ENCODE results near the gene ANKFY1.
"Not testable (repeated sequence)": the region's sequence is repeated elsewhere in the genome, so short reads cannot be mapped to it uniquely, and the experiment has no call there.

Gene ANKFY1

DNA sequence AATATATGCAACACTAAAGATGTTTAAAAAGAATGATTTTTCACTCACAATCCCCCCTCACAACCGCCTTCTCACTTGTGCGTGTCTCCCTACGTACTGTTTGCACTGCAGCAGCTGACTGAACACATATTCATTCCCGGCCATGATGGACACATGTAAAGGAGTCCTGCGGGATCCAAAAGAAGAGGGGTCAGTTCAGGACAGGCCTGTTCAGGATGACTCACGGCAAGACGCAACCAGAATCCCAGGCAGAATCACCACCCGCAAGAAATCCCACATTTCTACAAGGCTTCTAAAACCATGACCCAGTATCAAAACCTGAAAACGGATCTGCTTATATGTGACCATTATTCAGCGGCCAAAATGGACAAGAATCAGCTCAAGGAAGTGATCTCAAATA lies 68.5 kb downstream of the ANKFY1 start:
- DNase-seq, result peak; percentile 52 to 73
- Histone ChIP-seq H3K79me2 (ENCODE audit: control insufficient read depth, insufficient read depth, low read length, poor library complexity) (no peaks in the 10 kb centered on the region), H3K23ac (ENCODE audit: low read length) (no peak overlapping the region), H3K14ac (ENCODE audit: low read length) (no peak overlapping the region), H2BK12ac (ENCODE audit: low read length) (no peak overlapping the region), H2BK5ac (ENCODE audit: low read depth, low read length, poor library complexity) (no peak overlapping the region), H2AFZ (ENCODE audit: insufficient read depth, low read length, poor library complexity) (no peak overlapping the region), H3K36me3 (ENCODE audit: control insufficient read depth in 1 of 2, insufficient read depth in 2 of 2, low read length in 2 of 2) (peaks cover 28 to 31% of the 10 kb centered on the region in 2 experiments), H3K9me3 (ENCODE audit: insufficient read depth, low read depth, low read length) (no peaks in the 10 kb centered on the region), H3K4me1 (ENCODE audit: control insufficient read depth in 1 of 2, insufficient read depth in 2 of 2, low read length in 2 of 2) (no peaks in the 10 kb centered on the region), H4K8ac (ENCODE audit: low read depth, low read length) (no peak overlapping the region), H4K12ac (ENCODE audit: low read depth, low read length) (no peak overlapping the region), H4K91ac (ENCODE audit: low read depth, low read length) (no peak overlapping the region), H3K9ac (ENCODE audit: low read length) (no peak overlapping the region), H3K4me2 (ENCODE audit: low read length) (no peak overlapping the region), H3K4me3 (ENCODE audit: low read depth, low read length) (no peak overlapping the region), H3K18ac (ENCODE audit: low read length) (no peak overlapping the region), H3K27me3 (ENCODE audit: insufficient read depth, low read length) (no peaks in the 10 kb centered on the region), H2BK120ac (ENCODE audit: insufficient read depth, low read length, poor library complexity) (no peak overlapping the region), H2AK5ac (ENCODE audit: low read length) (no peak overlapping the region), H3K79me1 (ENCODE audit: low read length) (no peaks in the 10 kb centered on the region), H3K27ac (ENCODE audit: low read depth, low read length) (no peak overlapping the region), H3K4ac (ENCODE audit: low read depth, low read length) (no peak overlapping the region)
- WGBS (ENCODE audit: extremely low coverage, insufficient coverage, insufficient read length), result no CpG with 5 or more reads among the region's 10 CpGs

DNA sequence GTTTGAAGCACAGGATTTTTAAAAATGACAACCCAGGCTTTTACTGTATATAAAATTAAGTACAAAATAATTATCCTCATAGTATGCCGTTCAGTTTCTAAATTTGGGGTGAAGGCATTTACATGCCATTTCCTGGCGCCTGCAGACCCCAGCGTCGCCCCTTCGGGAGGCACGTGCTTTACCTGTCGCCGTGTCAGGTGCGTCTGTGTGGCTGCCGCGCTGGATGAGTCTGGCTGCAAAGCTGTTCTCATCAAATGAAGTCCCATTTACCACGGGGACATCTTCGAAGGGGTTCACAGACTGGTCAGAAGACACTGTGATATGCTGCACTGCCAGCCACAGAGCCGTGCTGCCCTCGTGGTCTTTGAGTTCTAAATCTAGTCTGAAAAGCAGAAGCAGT lies 69.0 kb downstream of the ANKFY1 start:
- no peak overlapping the region for H3K14ac ChIP-seq (ENCODE audit: low read length)
- no CpG with 5 or more reads among the region's 15 CpGs for WGBS (ENCODE audit: extremely low coverage, insufficient coverage, insufficient read length)
- H4K8ac ChIP-seq (ENCODE audit: low read depth, low read length), result no peak overlapping the region
- no peak overlapping the region for H2BK12ac ChIP-seq (ENCODE audit: low read length)
- no peaks in the 10 kb centered on the region for H3K4me1 ChIP-seq (ENCODE audit: control insufficient read depth in 1 of 2, insufficient read depth in 2 of 2, low read length in 2 of 2)
- H3K18ac ChIP-seq (ENCODE audit: low read length), result no peak overlapping the region
- no peak overlapping the region for H3K27ac ChIP-seq (ENCODE audit: low read depth, low read length)
- no peak overlapping the region for H4K12ac ChIP-seq (ENCODE audit: low read depth, low read length)
- no peak overlapping the region for H3K4ac ChIP-seq (ENCODE audit: low read depth, low read length)
- peaks cover 31 to 32% of the 10 kb centered on the region in 2 experiments for H3K36me3 ChIP-seq (ENCODE audit: control insufficient read depth in 1 of 2, insufficient read depth in 2 of 2, low read length in 2 of 2)
- no peaks in the 10 kb centered on the region for H3K79me1 ChIP-seq (ENCODE audit: low read length)
- no peak overlapping the region for H4K91ac ChIP-seq (ENCODE audit: low read depth, low read length)
- H3K79me2 ChIP-seq (ENCODE audit: control insufficient read depth, insufficient read depth, low read length, poor library complexity), result no peaks in the 10 kb centered on the region
- H2BK5ac ChIP-seq (ENCODE audit: low read depth, low read length, poor library complexity), result no peak overlapping the region
- H3K9ac ChIP-seq (ENCODE audit: low read length), result no peak overlapping the region
- no peak for DNase-seq
- H3K4me2 ChIP-seq (ENCODE audit: low read length), result no peak overlapping the region
- H3K27me3 ChIP-seq (ENCODE audit: insufficient read depth, low read length), result no peaks in the 10 kb centered on the region
- H3K9me3 ChIP-seq (ENCODE audit: insufficient read depth, low read depth, low read length), result no peaks in the 10 kb centered on the region
- H3K4me3 ChIP-seq (ENCODE audit: low read depth, low read length), result no peak overlapping the region
- H2AK5ac ChIP-seq (ENCODE audit: low read length), result no peak overlapping the region
- H3K23ac ChIP-seq (ENCODE audit: low read length), result no peak overlapping the region
- H2AFZ ChIP-seq (ENCODE audit: insufficient read depth, low read length, poor library complexity), result no peak overlapping the region
- H2BK120ac ChIP-seq (ENCODE audit: insufficient read depth, low read length, poor library complexity), result no peak overlapping the region

DNA sequence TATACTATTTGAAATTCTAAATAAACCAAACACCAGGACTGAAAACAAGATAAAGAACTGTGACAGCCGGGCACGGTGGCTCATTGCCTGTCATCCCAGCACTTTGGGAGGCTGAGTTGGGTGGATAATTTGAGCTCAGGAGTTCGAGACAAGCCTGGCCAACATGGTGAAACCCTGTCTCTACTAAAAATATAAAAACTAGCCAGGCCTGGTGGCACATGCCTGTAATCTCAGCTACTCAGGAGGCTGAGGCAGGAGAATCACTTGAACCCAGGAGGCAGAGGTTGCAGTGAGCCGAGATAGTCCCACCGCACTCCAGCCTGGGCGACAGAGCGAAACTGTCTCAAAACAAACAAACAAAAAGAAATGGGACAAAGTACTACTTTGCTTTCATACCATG lies 73.0 kb downstream of the ANKFY1 start:
- H3K36me3 ChIP-seq (ENCODE audit: control insufficient read depth in 1 of 2, insufficient read depth in 2 of 2, low read length in 2 of 2), result peaks cover 32 to 44% of the 10 kb centered on the region in 2 experiments
- no CpG with 5 or more reads among the region's 7 CpGs for WGBS (ENCODE audit: extremely low coverage, insufficient coverage, insufficient read length)
- not testable (repeated sequence) for H3K4me3 ChIP-seq (ENCODE audit: low read depth, low read length); H3K27ac ChIP-seq (ENCODE audit: low read depth, low read length); H2BK5ac ChIP-seq (ENCODE audit: low read depth, low read length, poor library complexity); H3K9ac ChIP-seq (ENCODE audit: low read length); H2AFZ ChIP-seq (ENCODE audit: insufficient read depth, low read length, poor library complexity); H2BK12ac ChIP-seq (ENCODE audit: low read length); H2BK120ac ChIP-seq (ENCODE audit: insufficient read depth, low read length, poor library complexity); H3K4me2 ChIP-seq (ENCODE audit: low read length); H3K4ac ChIP-seq (ENCODE audit: low read depth, low read length); H3K79me2 ChIP-seq (ENCODE audit: control insufficient read depth, insufficient read depth, low read length, poor library complexity); H3K18ac ChIP-seq (ENCODE audit: low read length); H3K79me1 ChIP-seq (ENCODE audit: low read length); H4K8ac ChIP-seq (ENCODE audit: low read depth, low read length); H3K9me3 ChIP-seq (ENCODE audit: insufficient read depth, low read depth, low read length); H4K12ac ChIP-seq (ENCODE audit: low read depth, low read length); H3K23ac ChIP-seq (ENCODE audit: low read length); H4K91ac ChIP-seq (ENCODE audit: low read depth, low read length); H2AK5ac ChIP-seq (ENCODE audit: low read length); H3K27me3 ChIP-seq (ENCODE audit: insufficient read depth, low read length); H3K14ac ChIP-seq (ENCODE audit: low read length); DNase-seq
- peaks cover 15 to 16% of the 10 kb centered on the region in 2 experiments for H3K4me1 ChIP-seq (ENCODE audit: control insufficient read depth in 1 of 2, insufficient read depth in 2 of 2, low read length in 2 of 2)

DNA sequence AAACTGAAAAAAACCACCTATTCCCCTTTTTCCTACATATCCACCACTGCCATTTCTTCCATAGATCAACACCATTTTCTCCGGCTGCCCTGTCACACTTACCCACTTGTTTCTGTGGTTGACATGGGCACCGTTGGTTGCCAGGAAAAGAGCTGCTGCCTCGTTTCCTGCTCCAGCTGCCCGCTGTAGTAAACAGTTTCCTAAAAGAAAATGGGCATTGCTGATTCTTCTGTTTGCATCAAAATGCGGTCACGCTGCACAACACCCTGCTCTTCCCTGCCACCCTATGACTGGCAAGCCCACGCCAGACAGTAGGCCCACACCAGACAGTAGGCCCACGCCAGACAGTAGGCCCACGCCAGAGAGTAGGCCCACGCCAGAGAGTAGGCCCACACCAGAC lies 74.5 kb downstream of the ANKFY1 start:
- Histone ChIP-seq H4K8ac (ENCODE audit: low read depth, low read length) (no peak overlapping the region), H2AFZ (ENCODE audit: insufficient read depth, low read length, poor library complexity) (no peak overlapping the region), H2AK5ac (ENCODE audit: low read length) (no peak overlapping the region), H3K18ac (ENCODE audit: low read length) (no peak overlapping the region), H3K4ac (ENCODE audit: low read depth, low read length) (no peak overlapping the region), H2BK5ac (ENCODE audit: low read depth, low read length, poor library complexity) (no peak overlapping the region), H3K9me3 (ENCODE audit: insufficient read depth, low read depth, low read length) (no peaks in the 10 kb centered on the region), H3K4me1 (ENCODE audit: control insufficient read depth in 1 of 2, insufficient read depth in 2 of 2, low read length in 2 of 2) (peaks cover 15 to 16% of the 10 kb centered on the region in 2 experiments), H4K12ac (ENCODE audit: low read depth, low read length) (no peak overlapping the region), H3K4me3 (ENCODE audit: low read depth, low read length) (no peak overlapping the region), H3K36me3 (ENCODE audit: control insufficient read depth in 1 of 2, insufficient read depth in 2 of 2, low read length in 2 of 2) (peaks cover 37 to 44% of the 10 kb centered on the region in 2 experiments), H2BK12ac (ENCODE audit: low read length) (no peak overlapping the region), H3K79me2 (ENCODE audit: control insufficient read depth, insufficient read depth, low read length, poor library complexity) (no peaks in the 10 kb centered on the region), H3K27ac (ENCODE audit: low read depth, low read length) (no peak overlapping the region), H3K23ac (ENCODE audit: low read length) (no peak overlapping the region), H2BK120ac (ENCODE audit: insufficient read depth, low read length, poor library complexity) (no peak overlapping the region), H3K27me3 (ENCODE audit: insufficient read depth, low read length) (no peaks in the 10 kb centered on the region), H3K9ac (ENCODE audit: low read length) (no peak overlapping the region), H3K79me1 (ENCODE audit: low read length) (peaks cover 7% of the 10 kb centered on the region), H4K91ac (ENCODE audit: low read depth, low read length) (no peak overlapping the region), H3K4me2 (ENCODE audit: low read length) (no peak overlapping the region), H3K14ac (ENCODE audit: low read length) (no peak overlapping the region)
- no CpG with 5 or more reads among the region's 10 CpGs for WGBS (ENCODE audit: extremely low coverage, insufficient coverage, insufficient read length)
- DNase-seq, result no peak

Measured in trophoblast cell (in vitro differentiated cells and primary cell).